HCT116 (cell line): ENCODE measurements around the gene DYNC2LI1. TPM values are rescaled to one million over a fixed set of nuclear protein-coding genes. Genes with fewer than 3 reads are reported as not detected.

Source experiments
- ATAC-seq: fragments of 200-7000 bp; cut with Tn5 transposase; 2 replicates; pipeline ENCODE4 v1.9.1; 2020; ENCODE audit warnings: mild to moderate bottlenecking, moderate library complexity
- BruUV-seq: library from RNA; stranded (reverse); fragments of 400-500 nt; replicated peaks from 2 replicates; lab custom pipeline; 2021; lab: Mats Ljungman, UMichigan
- CTCF ChIA-PET: fragments of 300-600 bp; sonication (Branson Sonifier 250); formaldehyde crosslinking; loops from one replicate; lab custom pipeline; 2021; ENCODE audit warnings: antibody characterized with exemption; lab: Charles Lee
- POLR2A ChIA-PET: fragments of 300-600, 350-600 bp; sonication (Branson Sonifier 250); formaldehyde crosslinking; loops from one replicate; lab custom pipeline; 2021; ENCODE audit warnings: antibody characterized with exemption; lab: Charles Lee
- RAD21 ChIA-PET, 2 experiments: fragments of 300-600 bp; sonication (Branson Sonifier 250); formaldehyde crosslinking; loops; one replicate each; lab custom pipeline; 2023; ENCODE audit warnings: low total read pairs in 2 of 2; ENCODE audit not compliant: uncharacterized antibody in 2 of 2, unreplicated experiment in 2 of 2, low non-redundant PET in 1 of 2; lab: Charles Lee
- DNase-seq: peaks from one replicate; pipeline ENCODE4 v3.0.0-alpha.2; 2010; ENCODE audit warnings: low read depth, low spot score
- H2AFZ ChIP-seq: fragments of 200-600 bp; shearing (Covaris generic), sonication (generic); 2 replicates; pipeline ENCODE4 v1.6.1; 2017; ENCODE audit warnings: low read depth, mixed run types, mixed read lengths, antibody characterized with exemption, low read length; ENCODE audit not compliant: poor library complexity, severe bottlenecking
- H3K27ac ChIP-seq: 2 replicates; pipeline ENCODE4 v1.5.1; 2012; ENCODE audit warnings: low read depth, low read length
- H3K27me3 ChIP-seq: fragments of 200-600 bp; sonication (generic); 2 replicates; pipeline ENCODE4 v1.6.1; 2016; ENCODE audit warnings: mixed run types, low read length, mixed read lengths; ENCODE audit not compliant: insufficient read depth
- H3K36me3 ChIP-seq, 2 experiments: fragments of 200-500 bp in 1 of 2; fragments of 200-600 bp in 1 of 2; sonication (Bioruptor generic) in 1 of 2; sonication (generic) in 1 of 2; 2 replicates each; pipeline versions ENCODE4 v1.5.1 to v1.6.1; 2014 to 2016; ENCODE audit warnings: low read length in 2 of 2, inconsistent platforms in 1 of 2, mixed read lengths in 1 of 2, mixed run types in 1 of 2; ENCODE audit not compliant: insufficient read depth in 2 of 2, control insufficient read depth in 1 of 2
- H3K4me1 ChIP-seq, 2 experiments: fragments of 200-600 bp in 1 of 2; sonication (generic) in 1 of 2; 2 replicates each; pipeline versions ENCODE4 v1.5.1 to v1.6.1; 2012 to 2017; ENCODE audit warnings: low read length in 2 of 2, inconsistent platforms in 1 of 2, mild to moderate bottlenecking in 1 of 2, mixed read lengths in 1 of 2, mixed run types in 1 of 2, moderate library complexity in 1 of 2; ENCODE audit not compliant: insufficient read depth in 2 of 2, control insufficient read depth in 1 of 2
- H3K4me2 ChIP-seq: fragments of 200-600 bp; sonication (generic); 2 replicates; pipeline ENCODE4 v1.6.1; 2017; ENCODE audit warnings: mixed run types, low read length, mixed read lengths
- H3K4me3 ChIP-seq, 2 experiments: fragments of 200-600 bp in 1 of 2; sonication (generic) in 1 of 2; replicated peaks in 1 of 2; 2 replicates each; pipeline ENCODE4 v1.5.1; 2011 to 2016; ENCODE audit warnings: low read length in 2 of 2, control low read depth in 1 of 2, low read depth in 1 of 2, mild to moderate bottlenecking in 1 of 2, mixed read lengths in 1 of 2, mixed run types in 1 of 2
- H3K79me2 ChIP-seq: fragments of 200-600 bp; sonication (generic); 2 replicates; pipeline ENCODE4 v1.6.1; 2017; ENCODE audit warnings: mild to moderate bottlenecking, mixed run types, low read length, moderate library complexity, mixed read lengths; ENCODE audit not compliant: insufficient read depth
- H3K9ac ChIP-seq: fragments of 200-600 bp; sonication (generic); 2 replicates; pipeline ENCODE4 v1.6.1; 2016; ENCODE audit warnings: low read length, mixed read lengths
- H3K9me2 ChIP-seq: fragments of 200-600 bp; sonication (generic), shearing (Covaris generic); 2 replicates; pipeline ENCODE4 v1.6.1; 2017; ENCODE audit warnings: mixed run types, mild to moderate bottlenecking, moderate library complexity; ENCODE audit not compliant: insufficient read depth
- H3K9me3 ChIP-seq, 2 experiments: fragments of 200-500 bp in 1 of 2; fragments of 200-600 bp in 1 of 2; sonication (Bioruptor generic) in 1 of 2; sonication (generic) in 1 of 2; 2 replicates each; pipeline ENCODE4 v1.6.1; 2014 to 2017; ENCODE audit warnings: low read length in 2 of 2, mixed read lengths in 2 of 2, inconsistent platforms in 1 of 2, low read depth in 1 of 2, mild to moderate bottlenecking in 1 of 2, mixed run types in 1 of 2, moderate library complexity in 1 of 2; ENCODE audit not compliant: control insufficient read depth in 1 of 2, insufficient read depth in 1 of 2
- H4K20me1 ChIP-seq: fragments of 200-600 bp; sonication (generic), shearing (Covaris generic); 2 replicates; pipeline ENCODE4 v1.6.1; 2017; ENCODE audit warnings: mixed run types, mild to moderate bottlenecking, moderate library complexity; ENCODE audit not compliant: insufficient read depth
- CEBPB ChIP-seq: IDR thresholded peaks from 2 replicates; pipeline ENCODE4 v1.6.1; 2012; ENCODE audit warnings: low read depth
- EGR1 ChIP-seq: IDR thresholded peaks from 2 replicates; pipeline ENCODE4 v1.6.1; 2012; ENCODE audit warnings: low read depth
- ELF1 ChIP-seq: IDR thresholded peaks from 2 replicates; pipeline ENCODE4 v1.6.1; 2012; ENCODE audit warnings: low read depth, borderline replicate concordance
- EZH2 ChIP-seq: fragments of 200-600 bp; sonication (generic); IDR thresholded peaks from 2 replicates; pipeline ENCODE4 v1.6.1; 2017; ENCODE audit warnings: antibody characterized with exemption, mixed run types
- EZH2phosphoT487 ChIP-seq: fragments of 200-600 bp; IDR thresholded peaks from 2 replicates; pipeline ENCODE4 v1.6.1; 2018; ENCODE audit warnings: antibody characterized with exemption, borderline replicate concordance
- FOSL1 ChIP-seq: IDR thresholded peaks from 2 replicates; pipeline ENCODE4 v1.6.1; 2012; ENCODE audit warnings: low read depth
- JUND ChIP-seq: IDR thresholded peaks from 2 replicates; pipeline ENCODE4 v1.6.1; 2012
- POLR2A ChIP-seq: IDR thresholded peaks from 2 replicates; pipeline ENCODE4 v1.7.0; 2011; ENCODE audit warnings: borderline replicate concordance; ENCODE audit not compliant: insufficient read depth, insufficient read length; ENCODE audit errors: extremely low read depth
- POLR2AphosphoS5 ChIP-seq: IDR thresholded peaks from 2 replicates; pipeline ENCODE4 v1.6.1; 2011; ENCODE audit warnings: mild to moderate bottlenecking, low read depth, low read length, moderate library complexity
- RAD21 ChIP-seq: IDR thresholded peaks from 2 replicates; pipeline ENCODE4 v1.6.1; 2012; ENCODE audit warnings: low read depth, mild to moderate bottlenecking
- SP1 ChIP-seq: IDR thresholded peaks from 2 replicates; pipeline ENCODE4 v1.6.1; 2012; ENCODE audit warnings: low read depth
- SRF ChIP-seq: IDR thresholded peaks from 2 replicates; pipeline ENCODE4 v1.6.1; 2012; ENCODE audit warnings: low read depth
- ZFX ChIP-seq: fragments of 450-650 bp; IDR thresholded peaks from 2 replicates; pipeline ENCODE4 v1.6.1; 2017
- intact Hi-C: fragments of 100-400 bp; cut with micrococcal nuclease; formaldehyde crosslinking; loops from 2 replicates; pipeline ENCODE4 v1.10.0; 2022
- total RNA-seq: library from RNA; stranded (reverse); gene quantifications from one replicate; pipeline ENCODE4 v1.2.1, GENCODE V29; 2021; ENCODE audit not compliant: unreplicated experiment
- TF ChIP-seq, protein P1 (sequence below): IDR thresholded peaks from 2 replicates; pipeline ENCODE4 v1.6.1; 2011; ENCODE audit warnings: mild to moderate bottlenecking, low read length, moderate library complexity; ENCODE audit not compliant: insufficient replicate concordance; ENCODE audit errors: extremely low read depth
- TF ChIP-seq, protein P2 (sequence below): IDR thresholded peaks from 2 replicates; pipeline ENCODE4 v1.6.1; 2012; ENCODE audit warnings: low read depth
- TF ChIP-seq, protein P3 (sequence below), 3 experiments: fragments of 200-600 bp in 1 of 3; sonication (generic) in 1 of 3; IDR thresholded peaks in 2 of 3; conservative IDR thresholded peaks in 1 of 3; 2 replicates each; pipeline ENCODE4 v1.5.1; 2012 to 2017; ENCODE audit warnings: low read depth in 2 of 3, low read length in 2 of 3, antibody characterized with exemption in 1 of 3, borderline replicate concordance in 1 of 3, control low read depth in 1 of 3, mild to moderate bottlenecking in 1 of 3, mixed read lengths in 1 of 3, mixed run types in 1 of 3, moderate library complexity in 1 of 3; ENCODE audit not compliant: insufficient read depth in 1 of 3
- TF ChIP-seq, protein P4 (sequence below): IDR thresholded peaks from 2 replicates; pipeline ENCODE4 v1.6.1; 2012

Gene DYNC2LI1
- total RNA-seq, 1 experiment from 2014 or later: 16.7 TPM

DNA sequence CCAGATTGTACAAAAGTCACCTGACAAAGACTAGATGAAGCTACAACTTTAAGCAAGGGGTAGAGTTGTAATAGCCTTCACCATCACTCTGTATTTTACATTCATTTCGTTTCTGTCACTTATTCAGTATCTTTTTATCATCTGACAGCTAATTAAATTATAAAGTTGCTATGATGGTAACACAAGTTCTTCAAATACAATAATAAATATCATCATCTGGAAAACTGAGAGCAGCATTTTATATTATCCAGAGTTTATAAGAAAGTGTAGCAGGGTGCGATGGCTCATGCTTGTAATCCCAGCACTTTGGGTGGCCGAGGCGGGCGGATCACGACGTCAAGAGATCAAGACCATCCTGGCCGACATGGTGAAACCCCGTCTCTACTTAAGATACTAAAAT, 21.1 kb downstream of the DYNC2LI1 start (continued):
- TF ChIP-seq, protein P1, sequence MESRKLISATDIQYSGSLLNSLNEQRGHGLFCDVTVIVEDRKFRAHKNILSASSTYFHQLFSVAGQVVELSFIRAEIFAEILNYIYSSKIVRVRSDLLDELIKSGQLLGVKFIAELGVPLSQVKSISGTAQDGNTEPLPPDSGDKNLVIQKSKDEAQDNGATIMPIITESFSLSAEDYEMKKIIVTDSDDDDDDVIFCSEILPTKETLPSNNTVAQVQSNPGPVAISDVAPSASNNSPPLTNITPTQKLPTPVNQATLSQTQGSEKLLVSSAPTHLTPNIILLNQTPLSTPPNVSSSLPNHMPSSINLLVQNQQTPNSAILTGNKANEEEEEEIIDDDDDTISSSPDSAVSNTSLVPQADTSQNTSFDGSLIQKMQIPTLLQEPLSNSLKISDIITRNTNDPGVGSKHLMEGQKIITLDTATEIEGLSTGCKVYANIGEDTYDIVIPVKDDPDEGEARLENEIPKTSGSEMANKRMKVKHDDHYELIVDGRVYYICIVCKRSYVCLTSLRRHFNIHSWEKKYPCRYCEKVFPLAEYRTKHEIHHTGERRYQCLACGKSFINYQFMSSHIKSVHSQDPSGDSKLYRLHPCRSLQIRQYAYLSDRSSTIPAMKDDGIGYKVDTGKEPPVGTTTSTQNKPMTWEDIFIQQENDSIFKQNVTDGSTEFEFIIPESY: no peak

DNA sequence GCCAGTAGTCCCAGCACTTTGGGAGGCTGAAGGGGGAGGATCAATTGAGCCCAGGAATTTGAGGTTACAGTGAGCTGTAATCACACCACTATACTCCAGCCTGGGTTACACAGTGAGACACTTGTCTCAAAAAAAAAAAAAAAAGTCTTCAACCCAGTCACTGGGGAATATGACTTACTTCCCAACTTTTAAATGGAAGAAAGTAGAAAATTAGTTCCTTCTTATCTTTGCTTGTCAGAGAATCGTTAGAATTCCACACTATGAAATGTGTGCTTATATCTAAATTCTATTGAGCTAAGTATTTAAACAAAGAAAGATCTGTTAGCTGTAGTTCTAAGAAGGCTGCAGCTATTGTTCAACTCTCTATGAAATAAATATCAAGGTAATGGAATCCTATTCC, 22.4 kb downstream of the DYNC2LI1 start:
- Histone ChIP-seq H2AFZ (no peak overlapping the region), H3K4me3 (no peak overlapping the region), H3K9ac (no peak overlapping the region), H3K9me2 (no peaks in the 10 kb centered on the region), H4K20me1 (no peaks in the 10 kb centered on the region), H3K9me3 (no peaks in the 10 kb centered on the region), H3K27ac (no peak overlapping the region), H3K36me3 (no peaks in the 10 kb centered on the region), H3K4me1 (peaks cover 0 to 3% of the 10 kb centered on the region in 2 experiments; a peak in 1 of 4 replicates), H3K79me2 (no peaks in the 10 kb centered on the region), H3K27me3 (no peaks in the 10 kb centered on the region), H3K4me2 (no peak overlapping the region)
- ATAC-seq: no peak
- BruUV-seq: no TSS peak
- DNase-seq: no peak
- ChIA-PET RAD21 (no interaction called here), CTCF (interaction anchor here (1.2 kb wide), 1 partner anchor 34 kb away, joined by 3 read pairs; no protein-coding TSS in a partner anchor), POLR2A (no interaction called here)
- intact Hi-C loops: no loop called here
- TF ChIP-seq EGR1 (no peak), POLR2A (no peak), JUND (no peak), CEBPB (no peak), POLR2AphosphoS5 (no peak), ZFX (no peak), ELF1 (no peak), EZH2 (no peak), EZH2phosphoT487 (no peak), RAD21 (no peak), SRF (no peak), FOSL1 (no peak), SP1 (no peak)
- TF ChIP-seq, protein P1: no peak
- TF ChIP-seq, protein P2, sequence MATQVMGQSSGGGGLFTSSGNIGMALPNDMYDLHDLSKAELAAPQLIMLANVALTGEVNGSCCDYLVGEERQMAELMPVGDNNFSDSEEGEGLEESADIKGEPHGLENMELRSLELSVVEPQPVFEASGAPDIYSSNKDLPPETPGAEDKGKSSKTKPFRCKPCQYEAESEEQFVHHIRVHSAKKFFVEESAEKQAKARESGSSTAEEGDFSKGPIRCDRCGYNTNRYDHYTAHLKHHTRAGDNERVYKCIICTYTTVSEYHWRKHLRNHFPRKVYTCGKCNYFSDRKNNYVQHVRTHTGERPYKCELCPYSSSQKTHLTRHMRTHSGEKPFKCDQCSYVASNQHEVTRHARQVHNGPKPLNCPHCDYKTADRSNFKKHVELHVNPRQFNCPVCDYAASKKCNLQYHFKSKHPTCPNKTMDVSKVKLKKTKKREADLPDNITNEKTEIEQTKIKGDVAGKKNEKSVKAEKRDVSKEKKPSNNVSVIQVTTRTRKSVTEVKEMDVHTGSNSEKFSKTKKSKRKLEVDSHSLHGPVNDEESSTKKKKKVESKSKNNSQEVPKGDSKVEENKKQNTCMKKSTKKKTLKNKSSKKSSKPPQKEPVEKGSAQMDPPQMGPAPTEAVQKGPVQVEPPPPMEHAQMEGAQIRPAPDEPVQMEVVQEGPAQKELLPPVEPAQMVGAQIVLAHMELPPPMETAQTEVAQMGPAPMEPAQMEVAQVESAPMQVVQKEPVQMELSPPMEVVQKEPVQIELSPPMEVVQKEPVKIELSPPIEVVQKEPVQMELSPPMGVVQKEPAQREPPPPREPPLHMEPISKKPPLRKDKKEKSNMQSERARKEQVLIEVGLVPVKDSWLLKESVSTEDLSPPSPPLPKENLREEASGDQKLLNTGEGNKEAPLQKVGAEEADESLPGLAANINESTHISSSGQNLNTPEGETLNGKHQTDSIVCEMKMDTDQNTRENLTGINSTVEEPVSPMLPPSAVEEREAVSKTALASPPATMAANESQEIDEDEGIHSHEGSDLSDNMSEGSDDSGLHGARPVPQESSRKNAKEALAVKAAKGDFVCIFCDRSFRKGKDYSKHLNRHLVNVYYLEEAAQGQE: no peak
- TF ChIP-seq, protein P3, sequence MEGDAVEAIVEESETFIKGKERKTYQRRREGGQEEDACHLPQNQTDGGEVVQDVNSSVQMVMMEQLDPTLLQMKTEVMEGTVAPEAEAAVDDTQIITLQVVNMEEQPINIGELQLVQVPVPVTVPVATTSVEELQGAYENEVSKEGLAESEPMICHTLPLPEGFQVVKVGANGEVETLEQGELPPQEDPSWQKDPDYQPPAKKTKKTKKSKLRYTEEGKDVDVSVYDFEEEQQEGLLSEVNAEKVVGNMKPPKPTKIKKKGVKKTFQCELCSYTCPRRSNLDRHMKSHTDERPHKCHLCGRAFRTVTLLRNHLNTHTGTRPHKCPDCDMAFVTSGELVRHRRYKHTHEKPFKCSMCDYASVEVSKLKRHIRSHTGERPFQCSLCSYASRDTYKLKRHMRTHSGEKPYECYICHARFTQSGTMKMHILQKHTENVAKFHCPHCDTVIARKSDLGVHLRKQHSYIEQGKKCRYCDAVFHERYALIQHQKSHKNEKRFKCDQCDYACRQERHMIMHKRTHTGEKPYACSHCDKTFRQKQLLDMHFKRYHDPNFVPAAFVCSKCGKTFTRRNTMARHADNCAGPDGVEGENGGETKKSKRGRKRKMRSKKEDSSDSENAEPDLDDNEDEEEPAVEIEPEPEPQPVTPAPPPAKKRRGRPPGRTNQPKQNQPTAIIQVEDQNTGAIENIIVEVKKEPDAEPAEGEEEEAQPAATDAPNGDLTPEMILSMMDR (IDR thresholded peaks at IDR 0.05 in 2 of 3, conservative IDR thresholded peaks at IDR 0.05 in 1 of 3; ENCODE audit: borderline replicate concordance in 1 of 3, insufficient read depth in 1 of 3, low read depth in 2 of 3, low read length in 2 of 3): no peak
- TF ChIP-seq, protein P4, sequence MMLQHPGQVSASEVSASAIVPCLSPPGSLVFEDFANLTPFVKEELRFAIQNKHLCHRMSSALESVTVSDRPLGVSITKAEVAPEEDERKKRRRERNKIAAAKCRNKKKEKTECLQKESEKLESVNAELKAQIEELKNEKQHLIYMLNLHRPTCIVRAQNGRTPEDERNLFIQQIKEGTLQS: no peak
